Measurements from ENCODE around the gene SYNGR3.

The SYNGR3 gene

GRCh38 chr16:2035431-2036199, 45.8 kb downstream of the SYNGR3 start:
- H3K4me3 ChIP-seq (ENCODE audit: low read depth, low read length): no peak overlapping the region
- TF ChIP-seq CTCF (IDR thresholded peaks at IDR 0.05; ENCODE audit: borderline replicate concordance, insufficient read depth, low read depth, low read length): no peak

- no peak for TF ChIP-seq CTCF (IDR thresholded peaks at IDR 0.05; ENCODE audit: borderline replicate concordance, insufficient read depth, low read depth, low read length)
Observed at GRCh38 chr16:2036200-2036966, 46.6 kb downstream of the SYNGR3 start.

GRCh38 chr16:2037115-2037514, 47.3 kb downstream of the SYNGR3 start:
- no peak overlapping the region for H3K4me3 ChIP-seq (ENCODE audit: low read depth, low read length)
- no peak for TF ChIP-seq CTCF (IDR thresholded peaks at IDR 0.05; ENCODE audit: borderline replicate concordance, insufficient read depth, low read depth, low read length)

More at GRCh38 chr16:2036200-2036966, 46.6 kb downstream of the SYNGR3 start:
- no peak overlapping the region for H3K4me3 ChIP-seq (ENCODE audit: low read depth, low read length)

GRCh38 chr16:2037647-2038381, 48.0 kb downstream of the SYNGR3 start:
- H3K4me3 ChIP-seq (ENCODE audit: low read depth, low read length): no peak overlapping the region

GRCh38 chr16:2038382-2039231, 48.8 kb downstream of the SYNGR3 start:
- no peak overlapping the region for H3K4me3 ChIP-seq (ENCODE audit: low read depth, low read length)
- no peak for TF ChIP-seq CTCF (IDR thresholded peaks at IDR 0.05; ENCODE audit: borderline replicate concordance, insufficient read depth, low read depth, low read length)

More at GRCh38 chr16:2037647-2038381, 48.0 kb downstream of the SYNGR3 start:
- no peak for TF ChIP-seq CTCF (IDR thresholded peaks at IDR 0.05; ENCODE audit: borderline replicate concordance, insufficient read depth, low read depth, low read length)

- TF ChIP-seq CTCF (IDR thresholded peaks at IDR 0.05; ENCODE audit: borderline replicate concordance, insufficient read depth, low read depth, low read length): no peak
Observed at GRCh38 chr16:2039274-2040031, 49.7 kb downstream of the SYNGR3 start.

More at GRCh38 chr16:2039274-2040031, 49.7 kb downstream of the SYNGR3 start:
- H3K4me3 ChIP-seq (ENCODE audit: low read depth, low read length): no peak overlapping the region

Data from GM12875 (cell line).